HG03159 (cell line): ENCODE measurements around the gene REEP1.
"Not testable (repeated sequence)": the region's sequence is repeated elsewhere in the genome, so short reads cannot be mapped to it uniquely, and the experiment has no call there.

Experiments
- ATAC-seq: cut with Tn5 transposase; IDR thresholded peaks from one replicate; pipeline ENCODE4 v1.9.1; 2021; ENCODE audit warnings: mild to moderate bottlenecking, moderate library complexity; ENCODE audit not compliant: unreplicated experiment

REEP1 gene

GRCh38 chr2:86202336-86202692 lies 135.1 kb downstream of the REEP1 start:
- no peak for ATAC-seq

GRCh38 chr2:86201671-86202335 lies 135.6 kb downstream of the REEP1 start:
- ATAC-seq: no peak

- ATAC-seq: not testable (repeated sequence)
Observed at GRCh38 chr2:86200564-86200963, 136.9 kb downstream of the REEP1 start.

GRCh38 chr2:86199834-86200177 lies 137.6 kb downstream of the REEP1 start:
- no peak for ATAC-seq

GRCh38 chr2:86195808-86196387 lies 141.5 kb downstream of the REEP1 start:
- no peak for ATAC-seq

- ATAC-seq: peak; percentile 81
Observed at GRCh38 chr2:86195055-86195807, 142.2 kb downstream of the REEP1 start, which contains the start of gene IMMT. Gene IMMT, minus strand, starts transcription at chr2:86195462. Its CDS starts 80 bp downstream, at chr2:86195382.

- ATAC-seq: no peak
Observed at GRCh38 chr2:86194751-86195054, 142.7 kb downstream of the REEP1 start.

GRCh38 chr2:86193901-86194567 lies 143.4 kb downstream of the REEP1 start:
- no peak for ATAC-seq

- no peak for ATAC-seq
Observed at GRCh38 chr2:86189782-86190416, 147.5 kb downstream of the REEP1 start.

GRCh38 chr2:86186431-86186830 lies 151.0 kb downstream of the REEP1 start:
- ATAC-seq: no peak

GRCh38 chr2:86185517-86186212 lies 151.8 kb downstream of the REEP1 start:
- no peak for ATAC-seq

GRCh38 chr2:86176597-86176996 lies 160.8 kb downstream of the REEP1 start:
- ATAC-seq: no peak

GRCh38 chr2:86175828-86176227 lies 161.6 kb downstream of the REEP1 start:
- no peak for ATAC-seq

GRCh38 chr2:86174445-86174844 lies 163.0 kb downstream of the REEP1 start:
- ATAC-seq: no peak

- no peak for ATAC-seq
Observed at GRCh38 chr2:86172610-86173009, 164.8 kb downstream of the REEP1 start.

- ATAC-seq: no peak
Observed at GRCh38 chr2:86171295-86171694, 166.1 kb downstream of the REEP1 start.

GRCh38 chr2:86170449-86170848 lies 167.0 kb downstream of the REEP1 start:
- no peak for ATAC-seq
